HCT116 (cell line): Measurements from ENCODE around the gene RAN. TPM values are rescaled to one million over a fixed set of nuclear protein-coding genes. Genes with fewer than 3 reads are reported as not detected.

ENCODE experiments used
- ATAC-seq: fragments of 200-7000 bp; cut with Tn5 transposase; 2 replicates; pipeline ENCODE4 v1.9.1; 2020; ENCODE audit warnings: mild to moderate bottlenecking, moderate library complexity
- BruUV-seq: library from RNA; stranded (reverse); fragments of 400-500 nt; replicated peaks from 2 replicates; lab custom pipeline; 2021; lab: Mats Ljungman, UMichigan
- CTCF ChIA-PET: fragments of 300-600 bp; sonication (Branson Sonifier 250); formaldehyde crosslinking; loops from one replicate; lab custom pipeline; 2021; ENCODE audit warnings: antibody characterized with exemption; lab: Charles Lee
- POLR2A ChIA-PET: fragments of 300-600, 350-600 bp; sonication (Branson Sonifier 250); formaldehyde crosslinking; loops from one replicate; lab custom pipeline; 2021; ENCODE audit warnings: antibody characterized with exemption; lab: Charles Lee
- RAD21 ChIA-PET, 2 experiments: fragments of 300-600 bp; sonication (Branson Sonifier 250); formaldehyde crosslinking; loops; one replicate each; lab custom pipeline; 2023; ENCODE audit warnings: low total read pairs in 2 of 2; ENCODE audit not compliant: uncharacterized antibody in 2 of 2, unreplicated experiment in 2 of 2, low non-redundant PET in 1 of 2; lab: Charles Lee
- DNase-seq: peaks from one replicate; pipeline ENCODE4 v3.0.0-alpha.2; 2010; ENCODE audit warnings: low read depth, low spot score
- H2AFZ ChIP-seq: fragments of 200-600 bp; shearing (Covaris generic), sonication (generic); 2 replicates; pipeline ENCODE4 v1.6.1; 2017; ENCODE audit warnings: low read depth, mixed run types, mixed read lengths, antibody characterized with exemption, low read length; ENCODE audit not compliant: poor library complexity, severe bottlenecking
- H3K27ac ChIP-seq: 2 replicates; pipeline ENCODE4 v1.5.1; 2012; ENCODE audit warnings: low read depth, low read length
- H3K27me3 ChIP-seq: fragments of 200-600 bp; sonication (generic); 2 replicates; pipeline ENCODE4 v1.6.1; 2016; ENCODE audit warnings: mixed run types, low read length, mixed read lengths; ENCODE audit not compliant: insufficient read depth
- H3K36me3 ChIP-seq, 2 experiments: fragments of 200-500 bp in 1 of 2; fragments of 200-600 bp in 1 of 2; sonication (Bioruptor generic) in 1 of 2; sonication (generic) in 1 of 2; 2 replicates each; pipeline versions ENCODE4 v1.5.1 to v1.6.1; 2014 to 2016; ENCODE audit warnings: low read length in 2 of 2, inconsistent platforms in 1 of 2, mixed read lengths in 1 of 2, mixed run types in 1 of 2; ENCODE audit not compliant: insufficient read depth in 2 of 2, control insufficient read depth in 1 of 2
- H3K4me1 ChIP-seq, 2 experiments: fragments of 200-600 bp in 1 of 2; sonication (generic) in 1 of 2; 2 replicates each; pipeline versions ENCODE4 v1.5.1 to v1.6.1; 2012 to 2017; ENCODE audit warnings: low read length in 2 of 2, inconsistent platforms in 1 of 2, mild to moderate bottlenecking in 1 of 2, mixed read lengths in 1 of 2, mixed run types in 1 of 2, moderate library complexity in 1 of 2; ENCODE audit not compliant: insufficient read depth in 2 of 2, control insufficient read depth in 1 of 2
- H3K4me2 ChIP-seq: fragments of 200-600 bp; sonication (generic); 2 replicates; pipeline ENCODE4 v1.6.1; 2017; ENCODE audit warnings: mixed run types, low read length, mixed read lengths
- H3K4me3 ChIP-seq, 2 experiments: fragments of 200-600 bp in 1 of 2; sonication (generic) in 1 of 2; replicated peaks in 1 of 2; 2 replicates each; pipeline ENCODE4 v1.5.1; 2011 to 2016; ENCODE audit warnings: low read length in 2 of 2, control low read depth in 1 of 2, low read depth in 1 of 2, mild to moderate bottlenecking in 1 of 2, mixed read lengths in 1 of 2, mixed run types in 1 of 2
- H3K79me2 ChIP-seq: fragments of 200-600 bp; sonication (generic); 2 replicates; pipeline ENCODE4 v1.6.1; 2017; ENCODE audit warnings: mild to moderate bottlenecking, mixed run types, low read length, moderate library complexity, mixed read lengths; ENCODE audit not compliant: insufficient read depth
- H3K9ac ChIP-seq: fragments of 200-600 bp; sonication (generic); 2 replicates; pipeline ENCODE4 v1.6.1; 2016; ENCODE audit warnings: low read length, mixed read lengths
- H3K9me2 ChIP-seq: fragments of 200-600 bp; sonication (generic), shearing (Covaris generic); 2 replicates; pipeline ENCODE4 v1.6.1; 2017; ENCODE audit warnings: mixed run types, mild to moderate bottlenecking, moderate library complexity; ENCODE audit not compliant: insufficient read depth
- H3K9me3 ChIP-seq, 2 experiments: fragments of 200-500 bp in 1 of 2; fragments of 200-600 bp in 1 of 2; sonication (Bioruptor generic) in 1 of 2; sonication (generic) in 1 of 2; 2 replicates each; pipeline ENCODE4 v1.6.1; 2014 to 2017; ENCODE audit warnings: low read length in 2 of 2, mixed read lengths in 2 of 2, inconsistent platforms in 1 of 2, low read depth in 1 of 2, mild to moderate bottlenecking in 1 of 2, mixed run types in 1 of 2, moderate library complexity in 1 of 2; ENCODE audit not compliant: control insufficient read depth in 1 of 2, insufficient read depth in 1 of 2
- H4K20me1 ChIP-seq: fragments of 200-600 bp; sonication (generic), shearing (Covaris generic); 2 replicates; pipeline ENCODE4 v1.6.1; 2017; ENCODE audit warnings: mixed run types, mild to moderate bottlenecking, moderate library complexity; ENCODE audit not compliant: insufficient read depth
- CBX3 ChIP-seq: IDR thresholded peaks from 2 replicates; pipeline ENCODE4 v1.6.1; 2012; ENCODE audit warnings: low read depth
- CEBPB ChIP-seq: IDR thresholded peaks from 2 replicates; pipeline ENCODE4 v1.6.1; 2012; ENCODE audit warnings: low read depth
- CTCF ChIP-seq, 3 experiments: fragments of 200-600 bp in 1 of 3; sonication (generic) in 1 of 3; IDR thresholded peaks in 2 of 3; conservative IDR thresholded peaks in 1 of 3; 2 replicates each; pipeline ENCODE4 v1.5.1; 2012 to 2017; ENCODE audit warnings: low read depth in 2 of 3, low read length in 2 of 3, antibody characterized with exemption in 1 of 3, borderline replicate concordance in 1 of 3, control low read depth in 1 of 3, mild to moderate bottlenecking in 1 of 3, mixed read lengths in 1 of 3, mixed run types in 1 of 3, moderate library complexity in 1 of 3; ENCODE audit not compliant: insufficient read depth in 1 of 3
- EGR1 ChIP-seq: IDR thresholded peaks from 2 replicates; pipeline ENCODE4 v1.6.1; 2012; ENCODE audit warnings: low read depth
- ELF1 ChIP-seq: IDR thresholded peaks from 2 replicates; pipeline ENCODE4 v1.6.1; 2012; ENCODE audit warnings: low read depth, borderline replicate concordance
- EZH2 ChIP-seq: fragments of 200-600 bp; sonication (generic); IDR thresholded peaks from 2 replicates; pipeline ENCODE4 v1.6.1; 2017; ENCODE audit warnings: antibody characterized with exemption, mixed run types
- FOSL1 ChIP-seq: IDR thresholded peaks from 2 replicates; pipeline ENCODE4 v1.6.1; 2012; ENCODE audit warnings: low read depth
- JUND ChIP-seq: IDR thresholded peaks from 2 replicates; pipeline ENCODE4 v1.6.1; 2012
- POLR2A ChIP-seq: IDR thresholded peaks from 2 replicates; pipeline ENCODE4 v1.7.0; 2011; ENCODE audit warnings: borderline replicate concordance; ENCODE audit not compliant: insufficient read depth, insufficient read length; ENCODE audit errors: extremely low read depth
- RAD21 ChIP-seq: IDR thresholded peaks from 2 replicates; pipeline ENCODE4 v1.6.1; 2012; ENCODE audit warnings: low read depth, mild to moderate bottlenecking
- REST ChIP-seq: IDR thresholded peaks from 2 replicates; pipeline ENCODE4 v1.6.1; 2012; ENCODE audit warnings: low read depth
- SIN3A ChIP-seq: IDR thresholded peaks from 2 replicates; pipeline ENCODE4 v1.6.1; 2012; ENCODE audit warnings: low read depth
- SP1 ChIP-seq: IDR thresholded peaks from 2 replicates; pipeline ENCODE4 v1.6.1; 2012; ENCODE audit warnings: low read depth
- TCF7L2 ChIP-seq: IDR thresholded peaks from 2 replicates; pipeline ENCODE4 v1.7.0; 2011; ENCODE audit warnings: borderline replicate concordance, inconsistent platforms; ENCODE audit not compliant: insufficient read depth, insufficient read length; ENCODE audit errors: extremely low read depth
- YY1 ChIP-seq: IDR thresholded peaks from 2 replicates; pipeline ENCODE4 v1.6.1; 2011; ENCODE audit warnings: low read length, low read depth, moderate library complexity, mild to moderate bottlenecking; ENCODE audit not compliant: insufficient replicate concordance; ENCODE audit errors: extremely low read depth
- ZFX ChIP-seq: fragments of 450-650 bp; IDR thresholded peaks from 2 replicates; pipeline ENCODE4 v1.6.1; 2017
- ZNF274 ChIP-seq: fragments of 200-500 bp; sonication (Bioruptor generic); IDR thresholded peaks from 2 replicates; pipeline ENCODE4 v1.6.1; 2014; ENCODE audit warnings: mild to moderate bottlenecking, low read depth, low read length, inconsistent platforms
- intact Hi-C: fragments of 100-400 bp; cut with micrococcal nuclease; formaldehyde crosslinking; loops from 2 replicates; pipeline ENCODE4 v1.10.0; 2022
- total RNA-seq: library from RNA; stranded (reverse); gene quantifications from one replicate; pipeline ENCODE4 v1.2.1, GENCODE V29; 2021; ENCODE audit not compliant: unreplicated experiment
- TF ChIP-seq, protein P1 (sequence below): IDR thresholded peaks from 2 replicates; pipeline ENCODE4 v1.6.1; 2011; ENCODE audit warnings: mild to moderate bottlenecking, low read length, moderate library complexity; ENCODE audit not compliant: insufficient replicate concordance; ENCODE audit errors: extremely low read depth
- TF ChIP-seq, protein P2 (sequence below): IDR thresholded peaks from 2 replicates; pipeline ENCODE4 v1.6.1; 2012

The RAN gene
- total RNA-seq, 1 experiment from 2014 or later, result 1,420 TPM

GRCh38 chr12:130838951-130839769 lies 32.7 kb upstream of the RAN start, which contains the start of gene STX2:
TSS of gene STX2 (minus strand) at chr12:130839250. CDS start at chr12:130839099, 151 bp downstream.
- no peaks in the 10 kb centered on the region for H3K27me3 ChIP-seq
- H3K4me1 ChIP-seq, result peaks cover 12 to 20% of the 10 kb centered on the region in 2 experiments; a peak in 3 of 4 replicates
- CTCF ChIA-PET, result interaction anchor here (1.1 kb wide), 1 partner anchor 31 kb away, joined by 3 read pairs; no protein-coding TSS in a partner anchor
- DNase-seq (peak; percentile 54), ATAC-seq (peak; percentile 90)
- H2AFZ ChIP-seq, result peak within 1 kb of the TSS; percentile 56
- POLR2A ChIA-PET, result no interaction called here
- 0 out of 4 replicates have a peak, but pooled peaks cover 0 to 3% of the 10 kb centered on the region in 2 experiments for H3K36me3 ChIP-seq
- H3K4me3 ChIP-seq, result peak within 1 kb of the TSS; percentile 64 to 77
- BruUV-seq, result no TSS peak
- no peaks in the 10 kb centered on the region for H4K20me1 ChIP-seq
- no peaks in the 10 kb centered on the region for H3K9me2 ChIP-seq
- H3K4me2 ChIP-seq, result peak within 1 kb of the TSS; percentile 88
- H3K79me2 ChIP-seq, result peaks cover 10% of the 10 kb centered on the region
- intact Hi-C loops, result loop anchor here (1.0 kb wide), 1 partner anchor 32 kb away; no protein-coding TSS in a partner anchor
- H3K27ac ChIP-seq, result peak within 1 kb of the TSS; percentile 42
- RAD21 ChIA-PET, result no interaction called here
- H3K9ac ChIP-seq, result peak within 1 kb of the TSS; percentile 72
- no peaks in the 10 kb centered on the region for H3K9me3 ChIP-seq
- TF ChIP-seq TCF7L2 (peak; percentile 26), ELF1 (no peak), SP1 (peak; percentile 36), EGR1 (no peak), ZNF274 (no peak), POLR2A (peak; percentile 45), YY1 (no peak), EZH2 (no peak), RAD21 (peak; percentile 29; the same call in 1 of the 2 replicates), SIN3A (peak; percentile 33; the same call in 1 of the 2 replicates), FOSL1 (no peak), REST (no peak), JUND (no peak), CBX3 (no peak), CEBPB (no peak), ZFX (peak; percentile 50; the same call in 1 of the 2 replicates), CTCF (IDR thresholded peaks at IDR 0.05 in 2 of 3, conservative IDR thresholded peaks at IDR 0.05 in 1 of 3; ENCODE audit: borderline replicate concordance in 1 of 3, insufficient read depth in 1 of 3, low read depth in 2 of 3, low read length in 2 of 3) (peak in 2 of 3 experiments; percentile 13 to 17; a peak in 2 of 6 replicates)
- TF ChIP-seq, protein P1, sequence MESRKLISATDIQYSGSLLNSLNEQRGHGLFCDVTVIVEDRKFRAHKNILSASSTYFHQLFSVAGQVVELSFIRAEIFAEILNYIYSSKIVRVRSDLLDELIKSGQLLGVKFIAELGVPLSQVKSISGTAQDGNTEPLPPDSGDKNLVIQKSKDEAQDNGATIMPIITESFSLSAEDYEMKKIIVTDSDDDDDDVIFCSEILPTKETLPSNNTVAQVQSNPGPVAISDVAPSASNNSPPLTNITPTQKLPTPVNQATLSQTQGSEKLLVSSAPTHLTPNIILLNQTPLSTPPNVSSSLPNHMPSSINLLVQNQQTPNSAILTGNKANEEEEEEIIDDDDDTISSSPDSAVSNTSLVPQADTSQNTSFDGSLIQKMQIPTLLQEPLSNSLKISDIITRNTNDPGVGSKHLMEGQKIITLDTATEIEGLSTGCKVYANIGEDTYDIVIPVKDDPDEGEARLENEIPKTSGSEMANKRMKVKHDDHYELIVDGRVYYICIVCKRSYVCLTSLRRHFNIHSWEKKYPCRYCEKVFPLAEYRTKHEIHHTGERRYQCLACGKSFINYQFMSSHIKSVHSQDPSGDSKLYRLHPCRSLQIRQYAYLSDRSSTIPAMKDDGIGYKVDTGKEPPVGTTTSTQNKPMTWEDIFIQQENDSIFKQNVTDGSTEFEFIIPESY, result no peak
- TF ChIP-seq, protein P2, sequence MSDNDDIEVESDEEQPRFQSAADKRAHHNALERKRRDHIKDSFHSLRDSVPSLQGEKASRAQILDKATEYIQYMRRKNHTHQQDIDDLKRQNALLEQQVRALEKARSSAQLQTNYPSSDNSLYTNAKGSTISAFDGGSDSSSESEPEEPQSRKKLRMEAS, result peak; percentile 90
